GM21723 (cell line): ENCODE data around the gene TENT5A.
"Not testable (repeated sequence)": the region's sequence is repeated elsewhere in the genome, so short reads cannot be mapped to it uniquely, and the experiment has no call there.

Experiments
- ATAC-seq: cut with Tn5 transposase; IDR thresholded peaks from one replicate; pipeline ENCODE4 v1.9.1; 2021; ENCODE audit warnings: mild to moderate bottlenecking, moderate library complexity; ENCODE audit not compliant: unreplicated experiment

The TENT5A gene

GRCh38 chr6:81752084-81752920 is at the start of gene TENT5A:
TENT5A (minus strand) TSS chr6:81752681; CDS start chr6:81752141, 540 bp downstream.
- peak; percentile 80 for ATAC-seq

- no peak for ATAC-seq
Observed at GRCh38 chr6:81801489-81801888, 49.0 kb upstream of the TENT5A start.

- ATAC-seq, result no peak
Observed at GRCh38 chr6:81800666-81801065, 48.2 kb upstream of the TENT5A start.

- ATAC-seq, result no peak
Observed at GRCh38 chr6:81799323-81799722, 46.8 kb upstream of the TENT5A start.

GRCh38 chr6:81797591-81797990 is 45.1 kb upstream of the TENT5A start:
- no peak for ATAC-seq

GRCh38 chr6:81795890-81796289 is 43.4 kb upstream of the TENT5A start:
- ATAC-seq, result no peak

- ATAC-seq, result no peak
Observed at GRCh38 chr6:81793821-81794475, 41.5 kb upstream of the TENT5A start.

- ATAC-seq, result no peak
Observed at GRCh38 chr6:81792826-81793225, 40.3 kb upstream of the TENT5A start.

- no peak for ATAC-seq
Observed at GRCh38 chr6:81791756-81792155, 39.3 kb upstream of the TENT5A start.

- no peak for ATAC-seq
Observed at GRCh38 chr6:81790034-81790433, 37.6 kb upstream of the TENT5A start.

GRCh38 chr6:81789291-81789690 is 36.8 kb upstream of the TENT5A start:
- ATAC-seq, result no peak

- no peak for ATAC-seq
Observed at GRCh38 chr6:81788748-81789147, 36.3 kb upstream of the TENT5A start.

GRCh38 chr6:81787313-81788068 is 35.0 kb upstream of the TENT5A start:
- ATAC-seq, result no peak

GRCh38 chr6:81786150-81786549 is 33.7 kb upstream of the TENT5A start:
- ATAC-seq, result no peak

- ATAC-seq, result no peak
Observed at GRCh38 chr6:81785377-81785776, 32.9 kb upstream of the TENT5A start.

- ATAC-seq, result no peak
Observed at GRCh38 chr6:81783893-81784292, 31.4 kb upstream of the TENT5A start.

- ATAC-seq, result no peak
Observed at GRCh38 chr6:81781624-81782023, 29.1 kb upstream of the TENT5A start.

GRCh38 chr6:81777586-81778268 is 25.2 kb upstream of the TENT5A start:
- no peak for ATAC-seq

- ATAC-seq, result not testable (repeated sequence)
Observed at GRCh38 chr6:81776219-81776618, 23.7 kb upstream of the TENT5A start.

- ATAC-seq, result no peak
Observed at GRCh38 chr6:81774542-81774941, 22.1 kb upstream of the TENT5A start.

- no peak for ATAC-seq
Observed at GRCh38 chr6:81773887-81774286, 21.4 kb upstream of the TENT5A start.
